GM18511 (cell line): ENCODE results near the gene GRHL1.
"Not testable (repeated sequence)": the region's sequence is repeated elsewhere in the genome, so short reads cannot be mapped to it uniquely, and the experiment has no call there.

ENCODE experiments used
- ATAC-seq: cut with Tn5 transposase; IDR thresholded peaks from one replicate; pipeline ENCODE4 v1.9.1; 2021; ENCODE audit warnings: mild to moderate bottlenecking, moderate library complexity; ENCODE audit not compliant: unreplicated experiment

Gene GRHL1

GRCh38 chr2:10019602-10020400 lies 68.3 kb downstream of the GRHL1 start:
- ATAC-seq, result no peak

- no peak for ATAC-seq
Observed at GRCh38 chr2:10022041-10022421, 70.5 kb downstream of the GRHL1 start.

GRCh38 chr2:10022445-10022844 lies 71.0 kb downstream of the GRHL1 start:
- ATAC-seq, result no peak

- no peak for ATAC-seq
Observed at GRCh38 chr2:10022966-10023662, 71.6 kb downstream of the GRHL1 start.

GRCh38 chr2:10026940-10027569 lies 75.6 kb downstream of the GRHL1 start:
- no peak for ATAC-seq

GRCh38 chr2:10027660-10028330 lies 76.3 kb downstream of the GRHL1 start:
- no peak for ATAC-seq

GRCh38 chr2:10028407-10028987 lies 77.0 kb downstream of the GRHL1 start:
- no peak for ATAC-seq

- ATAC-seq, result peak; percentile 84
Observed at GRCh38 chr2:10028988-10029874, 77.7 kb downstream of the GRHL1 start.

- no peak for ATAC-seq
Observed at GRCh38 chr2:10029875-10030223, 78.4 kb downstream of the GRHL1 start.

GRCh38 chr2:10030311-10030736 lies 78.8 kb downstream of the GRHL1 start:
- ATAC-seq, result no peak

- not testable (repeated sequence) for ATAC-seq
Observed at GRCh38 chr2:10030798-10031197, 79.3 kb downstream of the GRHL1 start.

- ATAC-seq, result no peak
Observed at GRCh38 chr2:10031886-10032745, 80.6 kb downstream of the GRHL1 start.

- ATAC-seq, result no peak
Observed at GRCh38 chr2:10032746-10033105, 81.2 kb downstream of the GRHL1 start.

GRCh38 chr2:10033251-10034006 lies 81.9 kb downstream of the GRHL1 start:
- no peak for ATAC-seq

- ATAC-seq, result no peak
Observed at GRCh38 chr2:10034333-10035052, 83.0 kb downstream of the GRHL1 start.

GRCh38 chr2:10035053-10035422 lies 83.5 kb downstream of the GRHL1 start:
- ATAC-seq, result no peak

- ATAC-seq, result no peak
Observed at GRCh38 chr2:10035633-10036032, 84.1 kb downstream of the GRHL1 start.
